ENCODE measurements around the gene PIKFYVE. TPM values are rescaled to one million over a fixed set of nuclear protein-coding genes. Genes with fewer than 3 reads are reported as not detected.

PIKFYVE gene
- total RNA-seq, 4 donors from 2014 or later: 11.9 to 35.6 (median 18.0) TPM

DNA sequence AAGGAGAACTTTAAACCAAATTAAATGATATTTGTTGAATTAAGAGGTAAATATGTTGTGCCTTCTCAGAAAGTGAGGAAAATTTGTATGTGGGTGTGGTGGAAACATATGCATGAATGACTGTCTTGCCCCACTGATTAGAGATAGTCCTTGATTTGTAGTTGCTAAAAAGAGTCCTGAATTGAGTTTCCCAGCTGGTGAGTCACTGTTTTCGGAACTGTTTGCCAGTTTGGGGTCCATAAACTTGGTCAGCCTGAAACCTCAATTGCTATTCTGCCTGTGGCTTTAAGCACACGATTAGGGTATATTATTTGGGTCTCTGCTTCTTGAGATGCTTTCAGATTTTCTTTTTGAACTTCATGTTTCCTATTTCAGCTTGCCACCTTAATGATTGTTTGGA lies 53.3 kb downstream of the PIKFYVE start:
- DNase-seq: no peak
- Histone ChIP-seq H3K9me3 (no peaks in the 10 kb centered on the region), H3K36me3 (peaks cover 0 to 31% (median 6%) of the 10 kb centered on the region in 4 donors), H3K4me1 (peaks cover 0 to 6% (median 1%) of the 10 kb centered on the region in 4 donors), H3K4me3 (no peak overlapping the region), H3K27me3 (no peaks in the 10 kb centered on the region), H3K27ac (no peak overlapping the region)
- no peak for TF ChIP-seq POLR2AphosphoS5 (IDR thresholded peaks at IDR 0.05)
- TF ChIP-seq POLR2A (IDR thresholded peaks at IDR 0.05): no peak
- TF ChIP-seq EP300 (IDR thresholded peaks at IDR 0.05; ENCODE audit: low read depth): no peak
- TF ChIP-seq, protein P1, sequence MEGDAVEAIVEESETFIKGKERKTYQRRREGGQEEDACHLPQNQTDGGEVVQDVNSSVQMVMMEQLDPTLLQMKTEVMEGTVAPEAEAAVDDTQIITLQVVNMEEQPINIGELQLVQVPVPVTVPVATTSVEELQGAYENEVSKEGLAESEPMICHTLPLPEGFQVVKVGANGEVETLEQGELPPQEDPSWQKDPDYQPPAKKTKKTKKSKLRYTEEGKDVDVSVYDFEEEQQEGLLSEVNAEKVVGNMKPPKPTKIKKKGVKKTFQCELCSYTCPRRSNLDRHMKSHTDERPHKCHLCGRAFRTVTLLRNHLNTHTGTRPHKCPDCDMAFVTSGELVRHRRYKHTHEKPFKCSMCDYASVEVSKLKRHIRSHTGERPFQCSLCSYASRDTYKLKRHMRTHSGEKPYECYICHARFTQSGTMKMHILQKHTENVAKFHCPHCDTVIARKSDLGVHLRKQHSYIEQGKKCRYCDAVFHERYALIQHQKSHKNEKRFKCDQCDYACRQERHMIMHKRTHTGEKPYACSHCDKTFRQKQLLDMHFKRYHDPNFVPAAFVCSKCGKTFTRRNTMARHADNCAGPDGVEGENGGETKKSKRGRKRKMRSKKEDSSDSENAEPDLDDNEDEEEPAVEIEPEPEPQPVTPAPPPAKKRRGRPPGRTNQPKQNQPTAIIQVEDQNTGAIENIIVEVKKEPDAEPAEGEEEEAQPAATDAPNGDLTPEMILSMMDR (IDR thresholded peaks at IDR 0.05): no peak
- in situ Hi-C loops (cut with MboI; ENCODE audit: low pct_ligation_motif_present in 1 of 4, low pct_unique_long_range_greater_than_20kb in 1 of 4, low sequenced_read_pairs in 3 of 4) (no loop called here), intact Hi-C loops (cut with DNase I; ENCODE audit: low total_unique reads) (no loop called here)
- 71 to 73% methylated on average over 2 of the region's 2 CpGs for WGBS, 2 donors (ENCODE audit: low coverage in 1 of 2)

DNA sequence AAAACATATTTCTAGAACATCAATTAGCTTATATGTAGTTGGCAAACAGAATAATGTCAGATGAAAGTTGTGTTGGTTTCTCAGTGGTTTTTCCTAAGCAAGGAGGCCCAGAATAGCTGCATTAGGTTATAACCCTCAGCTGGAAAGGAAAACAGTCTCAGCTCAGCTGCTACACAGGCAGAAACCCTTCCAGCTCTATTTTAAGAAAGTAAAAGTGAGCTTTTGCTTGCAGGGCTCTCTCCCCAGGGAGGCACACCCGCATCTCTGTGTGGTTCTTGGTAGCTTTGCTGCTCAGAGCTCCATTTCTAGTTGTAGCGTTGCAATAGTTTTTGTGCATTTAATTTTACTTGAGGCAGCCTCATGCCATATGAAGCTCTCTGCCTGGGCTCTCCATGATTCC lies 54.6 kb downstream of the PIKFYVE start:
- in situ Hi-C loops (cut with MboI; ENCODE audit: low pct_ligation_motif_present in 1 of 4, low pct_unique_long_range_greater_than_20kb in 1 of 4, low sequenced_read_pairs in 3 of 4): no loop called here
- Histone ChIP-seq H3K27ac (peak overlapping the region in 3 of 4 donors; percentile 26 to 28 (median 27)), H3K4me1 (peaks cover 0 to 6% (median 1%) of the 10 kb centered on the region in 4 donors), H3K27me3 (no peaks in the 10 kb centered on the region), H3K4me3 (no peak overlapping the region), H3K9me3 (no peaks in the 10 kb centered on the region), H3K36me3 (peaks cover 0 to 31% (median 11%) of the 10 kb centered on the region in 4 donors)
- intact Hi-C loops (cut with DNase I; ENCODE audit: low total_unique reads): no loop called here
- DNase-seq: no peak
- WGBS, 2 donors (ENCODE audit: low coverage in 1 of 2): 66% methylated on average over 2 of the region's 2 CpGs; no CpG with 5 or more reads in 1 of the 2 donors
- no peak for TF ChIP-seq EP300 (IDR thresholded peaks at IDR 0.05; ENCODE audit: low read depth)
- TF ChIP-seq POLR2A (IDR thresholded peaks at IDR 0.05): no peak
- TF ChIP-seq POLR2AphosphoS5 (IDR thresholded peaks at IDR 0.05): no peak
- TF ChIP-seq, protein P1 (IDR thresholded peaks at IDR 0.05): no peak

DNA sequence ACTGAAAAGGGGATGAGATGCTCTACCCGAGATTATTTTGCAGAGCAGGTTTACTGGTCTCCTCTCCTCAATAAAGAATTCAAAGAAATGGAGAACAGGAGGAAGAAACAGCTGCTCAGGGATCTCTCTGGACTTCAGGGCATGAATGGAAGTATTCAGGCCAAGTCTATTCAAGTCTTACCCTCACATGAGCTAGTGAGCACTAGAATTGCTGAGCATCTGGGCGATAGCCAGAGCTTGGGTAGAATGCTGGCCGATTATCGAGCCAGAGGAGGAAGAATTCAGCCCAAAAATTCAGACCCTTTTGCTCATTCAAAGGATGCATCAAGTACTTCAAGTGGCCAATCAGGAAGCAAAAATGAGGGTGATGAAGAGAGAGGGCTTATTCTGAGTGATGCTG lies 60.0 kb downstream of the PIKFYVE start:
- H3K27me3 ChIP-seq: no peaks in the 10 kb centered on the region
- 87 to 93% methylated on average over 4 of the region's 4 CpGs for WGBS, 2 donors (ENCODE audit: low coverage in 1 of 2)
- TF ChIP-seq EP300 (IDR thresholded peaks at IDR 0.05; ENCODE audit: low read depth): no peak
- TF ChIP-seq, protein P1 (IDR thresholded peaks at IDR 0.05): no peak
- no peak for TF ChIP-seq POLR2A (IDR thresholded peaks at IDR 0.05)
- no peak for TF ChIP-seq POLR2AphosphoS5 (IDR thresholded peaks at IDR 0.05)
- no peak overlapping the region for H3K4me3 ChIP-seq
- in situ Hi-C loops (cut with MboI; ENCODE audit: low pct_ligation_motif_present in 1 of 4, low pct_unique_long_range_greater_than_20kb in 1 of 4, low sequenced_read_pairs in 3 of 4) (no loop called here), intact Hi-C loops (cut with DNase I; ENCODE audit: low total_unique reads) (no loop called here)
- H3K27ac ChIP-seq: no peak overlapping the region
- peaks cover 0 to 69% (median 28%) of the 10 kb centered on the region in 4 donors for H3K36me3 ChIP-seq
- H3K4me1 ChIP-seq: peaks cover 0 to 2% (median 0%) of the 10 kb centered on the region in 4 donors
- no peaks in the 10 kb centered on the region for H3K9me3 ChIP-seq
- no peak for DNase-seq

DNA sequence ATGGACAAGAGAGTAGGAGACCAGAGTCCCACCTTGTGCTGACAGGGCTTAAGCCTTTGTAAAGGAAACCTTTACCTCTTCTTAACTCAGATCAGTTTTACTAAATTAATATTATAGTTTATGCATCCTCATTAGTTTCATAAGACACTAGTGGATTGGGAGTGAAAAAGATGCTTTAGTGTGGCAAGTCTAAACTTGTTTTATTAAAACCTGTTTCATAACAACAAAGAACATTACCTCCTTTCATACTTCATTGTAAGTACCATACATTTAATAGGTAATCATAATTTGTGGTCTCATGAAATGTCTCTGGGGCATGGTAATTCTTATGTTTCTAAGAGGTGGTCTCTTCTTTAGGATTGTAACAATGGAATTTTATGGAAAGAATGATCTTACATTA lies 63.4 kb downstream of the PIKFYVE start:
- TF ChIP-seq, protein P1 (IDR thresholded peaks at IDR 0.05): no peak
- TF ChIP-seq POLR2A (IDR thresholded peaks at IDR 0.05): no peak
- no peak for TF ChIP-seq POLR2AphosphoS5 (IDR thresholded peaks at IDR 0.05)
- no peak for TF ChIP-seq EP300 (IDR thresholded peaks at IDR 0.05; ENCODE audit: low read depth)
- intact Hi-C loops (cut with DNase I; ENCODE audit: low total_unique reads) (no loop called here), in situ Hi-C loops (cut with MboI; ENCODE audit: low pct_ligation_motif_present in 1 of 4, low pct_unique_long_range_greater_than_20kb in 1 of 4, low sequenced_read_pairs in 3 of 4) (no loop called here)
- no peak overlapping the region for H3K4me3 ChIP-seq
- no peak for DNase-seq
- H3K36me3 ChIP-seq: peaks cover 0 to 76% (median 29%) of the 10 kb centered on the region in 4 donors
- no peaks in the 10 kb centered on the region for H3K9me3 ChIP-seq
- H3K27ac ChIP-seq: no peak overlapping the region
- no peaks in the 10 kb centered on the region for H3K27me3 ChIP-seq
- H3K4me1 ChIP-seq: no peaks in the 10 kb centered on the region
